BJ (cell line): ENCODE measurements around the gene ZBTB24. TPM values are rescaled to one million over a fixed set of nuclear protein-coding genes. Genes with fewer than 3 reads are reported as not detected.

Source experiments
- CTCF ChIA-PET: fragments of 350-600 bp; formaldehyde crosslinking; extraction: SDS; loops from one replicate; lab custom pipeline; 2021; ENCODE audit warnings: antibody characterized with exemption, inconsistent platforms; lab: Yijun Ruan, JAX
- POLR2A ChIA-PET: fragments of 300-600 bp; sonication (Branson Sonifier 250); formaldehyde crosslinking; extraction: SDS; loops from one replicate; lab custom pipeline; 2021; ENCODE audit warnings: antibody characterized with exemption; lab: Charles Lee
- DNase-seq: peaks from one replicate; pipeline ENCODE4 v3.0.0-alpha.2; 2011; ENCODE audit warnings: low read depth
- H3K27me3 ChIP-seq: 2 replicates; pipeline ENCODE4 v1.6.0; 2011; ENCODE audit warnings: low read length; ENCODE audit not compliant: control insufficient read depth, insufficient read depth
- H3K36me3 ChIP-seq: 2 replicates; pipeline ENCODE4 v1.5.1; 2011; ENCODE audit warnings: low read length; ENCODE audit not compliant: control insufficient read depth, insufficient read depth
- H3K4me3 ChIP-seq: 2 replicates; pipeline ENCODE4 v1.5.1; 2011; ENCODE audit warnings: low read depth, mild to moderate bottlenecking, control low read depth, low read length
- polyA plus RNA-seq: library from polyadenylated mRNA; depleted of rRNA; stranded (reverse); fragments of >200 nt; gene quantifications from 2 replicates; pipeline ENCODE4 v1.2.3, GENCODE V29; 2011
- TF ChIP-seq, protein P1 (sequence below): IDR thresholded peaks from 2 replicates; pipeline ENCODE4 v1.5.1; 2011; ENCODE audit warnings: low read depth, mild to moderate bottlenecking, control low read depth, inconsistent platforms, low read length, moderate library complexity; ENCODE audit not compliant: insufficient read depth

Gene ZBTB24
- polyA plus RNA-seq, 1 experiment, result 3.0 TPM

DNA sequence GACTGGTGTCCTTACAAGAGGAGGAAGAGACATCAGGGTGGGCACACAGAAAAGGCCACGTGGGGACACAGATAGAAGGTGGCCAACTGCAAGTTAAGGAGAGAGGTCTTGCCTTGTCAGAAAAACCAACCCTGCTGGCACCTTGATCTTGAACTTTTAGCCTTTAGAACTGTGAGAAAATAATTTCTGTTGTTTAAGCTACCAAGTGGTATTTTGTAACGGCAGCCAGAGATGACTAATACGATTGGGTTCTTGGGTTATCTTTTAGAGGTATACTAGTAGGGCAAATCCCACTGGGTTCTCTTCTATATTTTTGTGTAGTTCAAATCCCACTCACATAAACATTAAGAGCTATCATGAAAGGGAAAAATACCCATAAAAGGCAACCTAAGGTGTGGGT lies 31.9 kb upstream of the ZBTB24 start:
- CTCF ChIA-PET, result interaction anchor here (1.0 to 1.2 kb wide), 2 partner anchors 10 to 538 kb away, joined by 3 read pairs; no protein-coding TSS in a partner anchor
- DNase-seq, result no peak
- POLR2A ChIA-PET, result no interaction called here
- Histone ChIP-seq H3K27me3 (no peaks in the 10 kb centered on the region), H3K4me3 (no peak overlapping the region), H3K36me3 (no peaks in the 10 kb centered on the region)
- TF ChIP-seq, protein P1, sequence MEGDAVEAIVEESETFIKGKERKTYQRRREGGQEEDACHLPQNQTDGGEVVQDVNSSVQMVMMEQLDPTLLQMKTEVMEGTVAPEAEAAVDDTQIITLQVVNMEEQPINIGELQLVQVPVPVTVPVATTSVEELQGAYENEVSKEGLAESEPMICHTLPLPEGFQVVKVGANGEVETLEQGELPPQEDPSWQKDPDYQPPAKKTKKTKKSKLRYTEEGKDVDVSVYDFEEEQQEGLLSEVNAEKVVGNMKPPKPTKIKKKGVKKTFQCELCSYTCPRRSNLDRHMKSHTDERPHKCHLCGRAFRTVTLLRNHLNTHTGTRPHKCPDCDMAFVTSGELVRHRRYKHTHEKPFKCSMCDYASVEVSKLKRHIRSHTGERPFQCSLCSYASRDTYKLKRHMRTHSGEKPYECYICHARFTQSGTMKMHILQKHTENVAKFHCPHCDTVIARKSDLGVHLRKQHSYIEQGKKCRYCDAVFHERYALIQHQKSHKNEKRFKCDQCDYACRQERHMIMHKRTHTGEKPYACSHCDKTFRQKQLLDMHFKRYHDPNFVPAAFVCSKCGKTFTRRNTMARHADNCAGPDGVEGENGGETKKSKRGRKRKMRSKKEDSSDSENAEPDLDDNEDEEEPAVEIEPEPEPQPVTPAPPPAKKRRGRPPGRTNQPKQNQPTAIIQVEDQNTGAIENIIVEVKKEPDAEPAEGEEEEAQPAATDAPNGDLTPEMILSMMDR, result no peak

DNA sequence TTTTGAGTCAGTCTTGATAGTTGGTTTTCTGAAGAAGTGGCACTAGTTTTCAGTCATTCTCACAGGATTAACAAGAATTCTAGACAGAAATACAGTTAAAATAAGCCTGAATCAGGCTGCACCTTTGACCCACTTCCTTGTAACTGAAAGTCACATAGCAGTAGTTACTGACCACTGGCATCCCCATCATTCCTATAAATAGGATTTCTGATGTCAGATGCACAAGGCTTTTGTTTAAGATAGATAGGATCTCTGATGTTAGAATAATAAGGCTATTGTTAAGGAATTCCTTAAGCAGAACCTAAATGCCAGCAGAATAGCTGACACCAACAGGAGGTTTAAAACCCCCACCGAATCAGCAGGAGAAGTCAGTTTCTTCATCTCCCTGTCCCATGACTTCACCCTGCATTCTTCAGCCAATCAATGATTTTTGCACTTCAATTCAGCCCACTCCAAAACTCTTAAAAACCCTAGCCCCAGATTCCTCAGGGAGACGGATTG lies 30.6 kb upstream of the ZBTB24 start:
- no peak for DNase-seq

DNA sequence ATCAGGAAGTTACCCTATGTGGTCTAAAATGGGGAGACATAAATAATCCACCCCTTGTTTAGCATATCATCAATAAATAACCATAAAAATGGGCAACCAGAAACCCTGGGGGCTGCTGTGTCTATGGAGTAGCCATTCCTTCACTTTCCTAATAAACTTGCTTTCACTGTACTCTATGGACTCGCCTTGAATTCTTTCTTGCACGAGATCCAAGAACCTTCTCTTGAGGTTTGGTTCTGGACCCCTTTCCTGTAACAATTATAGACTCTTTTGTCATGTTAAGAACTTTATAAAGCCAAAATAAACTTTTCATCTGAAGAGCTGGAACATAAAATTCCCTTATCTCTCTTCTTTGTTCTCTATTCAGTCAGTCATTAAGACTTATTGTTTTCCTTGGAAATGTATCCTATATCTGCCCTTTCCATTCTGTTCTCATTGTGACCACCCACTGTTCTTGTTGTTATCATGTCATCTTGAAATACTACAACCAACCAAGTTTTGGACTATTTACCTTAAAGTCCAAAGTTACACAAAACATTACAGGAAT lies 29.3 kb upstream of the ZBTB24 start:
- no peak for DNase-seq
- TF ChIP-seq, protein P1, result no peak
- H3K27me3 ChIP-seq, result no peaks in the 10 kb centered on the region
- ChIA-PET POLR2A (no interaction called here), CTCF (no interaction called here)
- no peaks in the 10 kb centered on the region for H3K36me3 ChIP-seq
- H3K4me3 ChIP-seq, result no peak overlapping the region

More for the DNA sequence above, 30.6 kb upstream of the ZBTB24 start:
- Histone ChIP-seq H3K4me3 (no peak overlapping the region), H3K36me3 (no peaks in the 10 kb centered on the region), H3K27me3 (no peaks in the 10 kb centered on the region)
- TF ChIP-seq, protein P1, result no peak
- POLR2A ChIA-PET, result interaction anchor here (0.6 kb wide), 1 partner anchor 202 kb away, joined by 3 read pairs; no protein-coding TSS in a partner anchor
- CTCF ChIA-PET, result interaction anchor here (1.0 kb wide), 1 partner anchor 13 kb away, joined by 3 read pairs; no protein-coding TSS in a partner anchor

DNA sequence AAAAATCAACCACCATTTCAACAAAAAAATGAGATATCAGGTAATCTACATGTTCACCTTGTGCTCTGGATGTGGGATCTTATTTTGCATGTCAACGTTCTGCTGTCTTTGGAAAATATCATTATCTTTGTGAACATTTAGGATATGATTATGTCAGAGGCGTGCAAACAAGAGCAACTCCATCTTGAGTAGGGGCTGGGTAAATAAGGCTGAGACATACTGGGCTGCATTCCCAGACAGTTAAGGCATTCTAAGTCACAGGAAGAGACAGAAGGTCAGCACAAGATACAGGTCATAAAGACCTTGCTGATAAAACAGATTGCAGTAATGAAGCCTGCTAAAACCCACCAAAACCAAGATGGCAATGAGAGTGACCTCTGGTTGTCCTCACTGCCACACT lies 28.8 kb upstream of the ZBTB24 start:
- ChIA-PET POLR2A (no interaction called here), CTCF (no interaction called here)
- DNase-seq, result no peak
- TF ChIP-seq, protein P1, result no peak
- Histone ChIP-seq H3K36me3 (no peaks in the 10 kb centered on the region), H3K4me3 (no peak overlapping the region), H3K27me3 (no peaks in the 10 kb centered on the region)

DNA sequence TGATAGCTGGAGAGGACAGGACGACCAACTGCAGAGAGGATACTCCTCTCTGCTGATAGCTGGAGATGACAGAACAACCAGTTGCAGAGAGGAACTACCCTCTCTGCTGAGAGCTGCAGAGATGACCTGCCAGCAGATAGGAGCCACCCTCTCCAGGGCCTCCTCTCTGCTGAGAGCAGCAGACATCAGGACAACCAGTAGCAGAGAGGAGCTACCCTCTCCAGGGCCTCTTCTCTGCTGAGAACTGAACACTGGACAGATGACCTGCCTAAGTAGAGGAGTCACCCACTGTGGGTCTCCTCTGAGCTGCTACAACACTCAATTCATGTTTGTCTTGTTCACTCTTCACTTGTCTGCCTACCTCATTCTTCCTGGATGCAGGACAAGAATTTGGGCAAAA lies 27.3 kb upstream of the ZBTB24 start:
- DNase-seq, result no peak

More for the DNA sequence above, 27.3 kb upstream of the ZBTB24 start:
- ChIA-PET CTCF (interaction anchor here (0.9 kb wide), 1 partner anchor 32 kb away, joined by 3 read pairs; no protein-coding TSS in a partner anchor), POLR2A (interaction anchor here (0.7 kb wide), 1 partner anchor 50 kb away, joined by 3 read pairs; no protein-coding TSS in a partner anchor)
- H3K36me3 ChIP-seq, result no peaks in the 10 kb centered on the region
- no peaks in the 10 kb centered on the region for H3K27me3 ChIP-seq
- TF ChIP-seq, protein P1, result no peak
- H3K4me3 ChIP-seq, result no peak overlapping the region
